ENCODE data around the gene CACTIN.
"Not testable (repeated sequence)": the region's sequence is repeated elsewhere in the genome, so short reads cannot be mapped to it uniquely, and the experiment has no call there.

CACTIN gene

DNA sequence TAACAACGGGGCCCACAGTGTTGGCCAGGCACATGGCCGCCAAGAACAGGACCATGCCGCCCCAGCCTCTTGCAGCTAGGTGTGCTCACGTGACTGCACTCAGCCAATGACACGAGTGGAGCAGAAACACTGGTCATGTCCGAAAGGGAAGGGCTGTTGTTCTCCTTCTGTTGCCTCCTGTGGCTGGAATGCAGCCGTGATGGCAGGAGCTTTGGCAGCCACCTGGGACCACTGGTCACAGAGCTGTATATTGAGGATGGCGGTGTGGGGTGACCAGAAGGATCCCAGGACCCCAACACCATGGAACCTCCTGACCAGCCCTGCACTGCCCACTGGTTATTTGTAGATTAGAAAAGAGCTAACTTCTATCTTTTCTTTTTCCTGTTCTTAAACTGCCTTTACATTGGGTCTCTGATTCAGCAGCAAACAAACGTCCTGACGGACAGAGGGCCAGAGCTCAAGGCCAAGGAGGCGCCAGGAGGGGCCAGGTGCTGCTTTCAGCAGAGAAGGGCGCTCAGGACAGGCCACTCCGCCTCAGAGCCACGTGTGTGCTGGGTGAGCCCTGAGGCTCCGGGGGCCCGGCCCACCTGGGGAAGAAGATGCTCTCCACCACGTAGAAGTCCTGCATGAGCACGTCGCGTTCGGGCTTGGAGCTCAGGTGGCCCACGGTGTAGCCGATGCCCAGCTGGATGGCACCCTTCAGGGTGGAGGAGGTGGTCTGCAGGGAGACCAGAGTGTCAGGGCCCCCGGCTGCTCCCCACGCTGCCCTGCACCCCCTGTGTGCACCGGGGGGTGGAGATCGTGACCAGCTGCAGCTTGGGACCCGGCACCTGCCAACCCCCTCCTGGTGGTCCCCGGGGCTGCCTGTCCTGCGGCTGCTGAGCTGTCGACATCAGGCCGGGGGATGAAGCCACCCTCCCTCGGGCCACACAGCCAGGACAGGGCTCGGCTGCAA, 35.0 kb upstream of the CACTIN start:
- no peak for DNase-seq

DNA sequence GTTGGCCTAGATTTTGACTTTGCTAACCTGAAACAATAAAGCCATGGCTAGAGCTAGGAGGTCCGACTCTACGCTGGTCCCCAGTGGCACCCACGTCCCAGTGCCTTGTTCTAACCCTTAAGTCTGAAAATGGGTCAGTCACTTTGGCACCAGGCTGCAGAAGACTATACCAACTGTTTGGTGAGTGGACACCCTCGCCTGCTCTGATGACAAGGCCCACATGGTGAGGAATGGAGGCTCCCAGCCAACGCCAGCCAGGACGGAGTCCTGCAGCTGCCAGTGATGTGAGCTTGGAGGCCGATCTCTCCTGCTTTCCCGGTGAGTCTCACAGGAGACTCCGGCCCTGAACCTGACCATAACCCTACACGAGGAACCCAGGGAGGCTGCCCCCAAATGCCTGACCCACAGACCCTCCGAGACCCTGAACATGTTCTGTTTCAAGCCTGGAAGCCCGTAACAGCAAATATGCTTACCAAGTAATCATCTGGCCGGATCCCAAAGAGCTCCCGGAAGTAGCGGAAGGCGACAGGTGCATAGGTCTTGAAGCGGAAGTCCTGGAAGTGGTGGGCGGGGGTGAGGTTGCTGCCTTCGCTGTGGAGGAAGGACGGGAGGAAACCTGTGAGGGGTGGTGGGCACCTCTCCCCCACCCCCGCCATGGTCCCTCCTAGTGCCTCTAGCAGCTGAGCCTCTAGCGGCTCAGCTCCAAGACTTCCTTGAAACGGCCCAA, 34.1 kb upstream of the CACTIN start:
- no peak for DNase-seq

DNA sequence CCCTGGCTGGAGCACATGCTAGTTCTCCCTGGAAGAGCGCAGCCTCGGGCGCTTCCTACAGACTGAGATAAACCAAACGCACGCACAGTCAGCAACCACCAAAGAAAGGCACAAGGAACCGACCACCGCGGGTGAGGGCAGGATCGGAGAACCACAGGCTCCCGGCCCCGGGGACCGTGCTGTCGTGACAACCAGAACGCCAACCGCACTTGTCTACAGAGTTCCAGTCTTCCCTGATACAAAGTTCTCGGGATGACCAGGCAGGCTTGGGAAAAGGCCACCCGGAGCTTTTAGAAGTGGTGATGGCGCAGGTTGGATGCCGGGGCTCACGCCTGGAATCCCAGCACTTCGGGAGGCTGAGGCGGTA, 33.1 kb upstream of the CACTIN start:
- DNase-seq: no peak

DNA sequence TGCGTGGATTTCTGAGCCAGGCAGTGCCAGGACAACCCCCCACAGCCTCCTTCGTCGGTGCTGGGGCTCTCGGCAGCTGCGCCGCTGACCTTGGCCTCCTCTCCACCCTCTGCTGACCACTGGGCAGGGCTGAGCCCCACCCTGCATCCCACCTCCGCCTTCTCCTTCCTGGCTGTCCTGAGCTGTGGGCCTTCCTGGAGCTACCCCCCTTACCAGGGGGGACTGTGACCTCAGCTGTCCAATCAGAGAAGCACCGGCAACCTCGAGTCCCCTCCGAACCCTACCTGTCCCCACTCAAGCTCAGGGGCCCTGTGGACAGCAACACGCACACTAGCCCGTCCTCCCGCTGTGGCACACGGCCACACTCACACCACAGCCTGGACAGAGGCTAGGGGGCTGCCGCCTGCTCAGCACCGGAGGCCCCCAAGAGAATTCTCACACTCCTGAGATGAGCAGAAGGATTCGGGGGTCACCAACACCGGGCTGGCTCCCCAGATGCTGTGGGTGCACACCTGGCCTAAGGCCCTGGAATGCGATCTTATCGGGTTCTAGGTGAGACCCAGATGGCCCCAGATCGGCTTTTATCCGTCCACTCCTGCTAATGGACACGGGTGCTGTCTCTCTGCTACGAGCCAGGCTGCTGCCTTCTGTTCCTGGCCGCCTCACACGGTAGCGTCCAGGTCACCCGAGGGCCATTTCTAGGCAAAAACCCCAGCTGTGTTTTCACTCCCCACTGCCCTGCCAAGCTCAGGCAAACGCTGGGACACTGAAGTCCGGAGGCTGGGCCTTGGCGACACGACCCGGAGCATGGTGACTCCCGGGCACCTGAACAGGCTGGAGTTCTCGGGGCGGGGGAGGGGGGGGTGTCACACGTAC, 32.5 kb upstream of the CACTIN start:
- no peak for DNase-seq

DNA sequence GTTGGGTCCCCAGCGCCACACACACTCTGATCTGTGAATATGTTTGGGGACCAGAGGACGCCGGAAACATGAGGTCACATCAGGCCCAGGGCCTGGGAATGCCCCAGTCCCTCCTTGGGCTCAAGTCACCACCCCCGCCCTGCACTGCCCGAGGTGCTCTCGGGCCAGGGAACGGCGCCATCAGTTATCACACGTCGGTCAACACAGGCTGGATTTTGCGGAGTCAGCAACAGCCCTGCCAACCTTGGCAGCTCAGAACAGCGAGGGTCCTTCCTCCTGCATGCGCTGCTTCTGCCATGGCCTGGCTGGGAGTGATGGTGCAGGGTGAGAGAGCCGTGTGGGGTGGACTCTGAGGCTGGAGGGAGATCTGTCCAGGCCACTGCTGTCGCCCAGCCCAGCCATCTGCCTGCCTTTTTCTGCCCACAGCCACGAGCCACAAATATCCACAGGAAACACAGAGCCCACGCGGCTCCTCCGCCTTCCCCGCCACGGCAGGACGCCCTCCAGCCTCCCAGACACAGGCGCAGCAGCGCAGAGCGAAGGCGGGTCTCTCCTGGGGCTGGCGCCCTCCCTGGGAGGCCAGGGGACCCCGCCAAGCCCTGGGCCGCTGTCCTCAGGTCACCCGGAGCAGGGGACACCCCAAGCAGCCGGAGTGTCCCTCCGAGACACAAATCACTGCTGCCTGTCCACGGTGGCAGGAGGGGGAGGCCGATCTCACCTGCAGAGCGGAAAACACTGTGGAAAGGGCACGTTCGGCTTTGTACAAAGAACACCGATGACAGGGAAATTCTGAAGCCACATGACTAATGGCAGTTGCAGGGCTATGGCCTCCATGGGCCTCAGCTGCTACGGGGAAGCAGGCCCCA, 31.6 kb upstream of the CACTIN start:
- DNase-seq: no peak

DNA sequence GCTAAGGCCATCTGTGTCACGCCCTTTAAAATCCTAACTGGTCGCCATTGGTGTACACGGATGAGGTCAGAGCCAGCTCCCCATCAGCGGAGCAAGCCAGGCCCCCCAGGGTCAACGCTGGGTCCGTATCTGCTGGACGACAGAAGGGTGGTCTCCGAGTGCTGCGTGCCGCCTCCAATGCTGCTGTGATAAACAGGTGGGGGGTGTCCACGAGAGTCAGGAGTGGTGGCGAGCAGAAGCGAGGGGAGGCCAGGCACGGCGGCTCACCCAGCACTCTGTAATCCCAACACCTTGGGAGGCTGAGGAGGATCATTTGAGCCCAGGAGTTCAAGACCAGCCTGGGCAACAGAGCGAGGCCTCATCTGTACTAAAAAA, 30.8 kb upstream of the CACTIN start:
- DNase-seq: no peak

DNA sequence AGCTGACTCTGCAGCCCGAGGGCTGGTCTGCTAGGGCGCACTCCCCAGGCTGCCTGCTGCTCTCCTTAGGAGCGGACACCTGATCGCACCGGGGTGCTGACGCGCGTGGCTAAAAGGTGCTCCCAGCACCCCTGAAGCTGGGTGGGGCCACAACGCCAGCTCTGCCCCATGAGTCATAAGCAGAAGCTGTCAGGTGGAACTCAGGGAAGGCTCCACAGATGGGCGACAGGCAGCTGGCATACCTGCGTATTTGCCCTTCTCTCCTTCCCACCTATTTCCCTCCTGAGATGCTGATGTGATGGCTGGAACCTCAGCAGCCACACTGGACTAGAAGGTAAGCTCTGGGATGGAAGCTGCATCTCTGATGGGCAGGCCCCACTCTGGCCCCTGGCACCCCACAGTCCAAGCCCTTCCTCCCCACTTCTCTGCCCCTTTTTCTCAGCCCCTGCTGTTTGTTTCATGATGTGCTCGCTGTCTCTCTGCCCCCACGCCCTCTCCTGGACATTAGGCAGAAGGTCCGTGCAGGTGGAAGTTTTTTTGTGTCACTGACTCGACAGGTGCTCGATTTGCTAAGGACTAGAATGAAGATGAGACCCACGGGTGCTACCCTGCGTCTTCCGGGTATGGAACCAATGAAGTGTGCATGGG, 30.3 kb upstream of the CACTIN start:
- no peak for DNase-seq

DNA sequence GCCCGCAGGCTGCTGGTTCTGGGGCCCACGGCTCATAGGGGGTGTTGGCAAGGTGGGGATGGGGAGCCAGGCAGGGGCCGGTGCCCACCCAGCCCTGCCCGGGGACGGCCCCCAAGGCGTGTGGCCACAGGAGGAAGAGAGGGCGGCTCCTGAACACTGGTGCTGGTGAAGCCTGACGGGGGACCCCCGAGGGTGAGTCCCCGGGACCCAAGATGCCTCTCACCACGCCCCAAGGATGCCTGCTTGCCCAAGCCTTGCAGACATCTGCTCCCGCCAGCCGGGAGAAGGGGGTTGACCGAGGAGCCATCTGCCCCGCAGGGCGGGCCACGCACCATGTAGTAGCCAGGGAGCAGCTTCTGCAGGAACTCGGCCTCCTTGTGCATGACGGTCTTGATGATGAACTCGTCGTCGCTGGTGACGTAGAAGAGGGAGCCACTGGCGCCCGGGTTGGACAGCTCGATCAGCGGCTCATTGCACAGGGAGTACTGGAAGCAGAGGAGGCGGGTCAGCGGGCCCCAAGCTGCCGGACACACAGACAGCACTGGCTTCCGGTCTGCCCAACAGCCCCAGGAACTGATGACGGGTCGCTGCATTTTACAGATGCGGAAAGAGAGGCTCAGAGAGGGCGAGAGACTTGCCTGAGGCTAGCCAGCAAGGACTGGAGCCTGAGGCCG, 29.6 kb upstream of the CACTIN start:
- DNase-seq: no peak

DNA sequence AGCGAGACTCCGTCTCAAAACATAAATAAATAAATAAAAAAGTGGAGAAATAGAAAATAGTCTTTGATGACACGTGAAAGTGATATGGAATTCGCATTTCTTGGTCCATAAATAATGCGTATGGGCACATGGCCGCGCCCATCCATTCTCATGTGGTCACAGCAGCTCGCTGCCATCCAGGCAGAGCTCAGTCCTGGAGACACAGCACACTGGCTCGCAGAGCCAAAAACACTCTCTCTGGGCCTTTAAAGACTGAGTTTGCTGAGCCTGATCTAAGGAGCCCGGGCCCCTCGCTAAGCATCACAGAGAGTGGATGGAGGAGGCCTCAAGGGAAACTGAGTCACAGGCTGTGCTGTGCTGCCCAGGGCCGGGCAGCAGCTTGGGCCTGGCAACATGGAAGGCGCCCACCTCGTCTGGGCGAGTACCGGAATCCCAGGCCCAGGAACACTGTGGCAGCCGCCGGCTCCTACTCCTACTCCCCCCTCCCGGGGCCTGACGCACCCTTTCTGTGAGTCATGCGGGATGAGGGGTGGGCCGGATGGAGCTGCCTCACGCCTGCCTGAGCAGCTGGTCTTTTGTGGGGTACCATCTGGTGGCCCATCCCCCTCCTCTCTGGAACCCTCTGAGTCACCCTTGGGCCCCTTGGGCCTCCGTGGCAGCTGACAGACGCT, 28.9 kb upstream of the CACTIN start:
- DNase-seq: no peak

DNA sequence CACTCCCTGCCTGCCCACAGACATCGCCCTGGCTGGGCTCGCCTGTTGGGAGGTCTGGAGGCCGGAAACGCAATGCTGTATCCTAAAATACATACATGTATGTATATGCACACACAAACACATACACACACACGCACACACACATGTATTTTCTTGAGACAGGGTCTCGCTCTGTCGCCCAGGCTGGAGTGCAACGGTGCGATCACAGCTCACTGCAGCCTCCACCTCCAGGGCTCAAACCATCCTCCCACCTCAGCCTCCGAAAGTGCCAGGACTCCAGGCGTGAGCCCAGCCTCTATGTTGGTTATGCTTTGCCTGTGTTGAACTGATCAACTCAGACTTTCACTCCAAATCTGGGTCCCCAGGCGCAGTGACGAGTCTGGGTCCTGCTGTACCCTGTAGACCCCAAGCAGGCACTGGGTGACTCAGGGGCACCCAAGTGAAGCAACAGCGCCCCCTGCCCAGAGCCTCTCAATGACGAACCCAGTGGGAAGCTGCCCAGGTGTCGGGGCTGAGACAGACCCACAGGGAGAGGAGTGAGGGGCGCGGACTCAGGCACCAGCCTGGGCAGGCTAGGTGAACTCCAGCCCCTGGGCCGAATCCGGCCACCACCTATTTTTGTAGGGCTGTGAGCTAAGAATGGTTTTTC, 27.4 kb upstream of the CACTIN start:
- DNase-seq: no peak

DNA sequence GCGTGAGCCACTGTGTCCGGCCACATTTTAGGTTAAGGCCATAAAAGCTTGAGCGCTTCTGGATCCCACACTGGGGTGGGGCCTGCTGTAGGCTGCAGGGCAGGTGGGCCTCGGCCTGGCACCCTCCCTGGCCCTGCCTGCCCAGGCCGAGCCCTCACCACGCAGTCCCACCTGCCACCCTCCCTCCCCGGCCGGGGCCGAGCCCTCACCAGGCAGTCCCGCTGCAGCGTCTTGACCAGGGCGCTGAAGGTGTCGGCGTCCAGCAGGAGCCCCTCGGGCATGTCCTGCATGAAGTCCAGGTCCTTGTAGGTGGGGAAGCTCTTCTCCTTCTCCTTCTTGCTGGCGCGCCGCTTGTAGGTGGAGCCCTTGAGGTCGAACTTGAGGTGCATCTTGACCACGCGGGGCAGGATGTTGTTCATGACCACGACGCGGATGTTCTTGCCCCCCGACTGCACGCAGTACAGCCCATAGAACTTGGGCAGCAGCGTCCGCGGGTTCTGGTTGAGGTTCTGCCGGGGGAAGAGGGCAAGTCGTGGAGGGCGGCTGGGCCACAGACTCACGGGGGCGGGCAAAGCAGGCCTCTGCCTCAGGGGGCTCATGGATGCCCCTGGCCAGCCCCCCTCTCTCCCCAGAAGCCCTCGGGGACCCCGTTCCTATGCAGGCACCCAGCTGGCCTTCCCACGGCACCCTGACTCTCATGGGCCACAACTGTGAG, 26.6 kb upstream of the CACTIN start:
- no peak for DNase-seq

DNA sequence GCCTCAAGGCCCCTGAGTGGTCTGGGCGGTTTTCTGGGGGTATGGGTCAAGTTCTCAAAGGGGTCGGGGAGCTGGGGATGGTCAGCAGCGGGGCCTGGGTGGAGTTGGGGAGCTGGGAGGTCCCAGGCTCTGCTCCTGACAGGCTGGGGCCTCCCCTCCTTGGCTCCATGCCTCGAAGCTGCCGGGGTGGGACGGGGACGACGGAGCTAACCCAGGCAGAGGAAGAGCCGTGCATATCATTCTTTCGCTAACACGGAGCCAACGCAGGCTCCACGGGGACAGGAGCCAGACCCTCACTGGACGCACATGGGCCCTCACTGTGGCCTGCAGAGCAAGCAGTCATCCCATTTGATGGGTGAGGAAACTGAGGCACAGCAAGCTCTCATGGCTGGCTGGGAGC, 25.8 kb upstream of the CACTIN start:
- DNase-seq: no peak

DNA sequence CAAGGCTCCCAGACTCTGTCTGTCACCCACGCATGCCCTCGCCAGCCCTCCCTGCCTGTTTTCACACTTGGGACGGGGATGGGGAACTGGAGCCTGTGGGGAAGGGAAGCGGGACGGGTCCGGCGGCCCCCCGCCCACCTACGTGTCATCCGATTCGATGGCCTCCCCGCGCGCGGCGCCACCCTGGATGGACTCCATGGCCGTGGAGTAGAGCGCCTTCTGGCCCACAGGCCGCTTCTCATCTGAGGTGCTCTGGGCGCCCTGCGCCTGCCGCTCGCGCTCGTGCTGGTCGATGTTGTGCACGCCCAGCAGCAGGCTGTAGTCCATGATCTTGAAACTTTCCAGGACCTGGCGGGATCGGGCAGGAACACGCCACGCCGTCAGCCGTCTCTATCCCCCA, 25.1 kb upstream of the CACTIN start:
- DNase-seq: no peak

DNA sequence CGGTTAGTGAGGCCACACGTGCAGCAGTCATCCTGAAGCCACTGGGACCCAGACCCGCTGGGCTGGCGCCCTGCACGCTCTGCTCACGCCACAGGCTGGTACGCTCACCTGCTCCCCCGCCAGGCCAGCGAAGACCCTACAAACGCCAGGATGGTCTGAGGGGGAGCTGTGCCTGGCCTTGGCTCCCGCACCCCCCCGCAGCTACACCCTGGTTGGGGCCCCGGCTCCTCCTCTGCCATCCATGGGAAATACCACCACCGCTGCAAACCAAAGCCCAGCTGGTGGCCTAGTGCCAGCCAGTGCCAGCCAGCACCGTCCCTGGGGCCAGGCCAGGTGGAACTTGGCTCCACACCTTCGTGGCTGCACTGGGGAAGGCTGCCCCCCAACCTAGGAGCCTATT, 23.3 kb upstream of the CACTIN start:
- DNase-seq: no peak

DNA sequence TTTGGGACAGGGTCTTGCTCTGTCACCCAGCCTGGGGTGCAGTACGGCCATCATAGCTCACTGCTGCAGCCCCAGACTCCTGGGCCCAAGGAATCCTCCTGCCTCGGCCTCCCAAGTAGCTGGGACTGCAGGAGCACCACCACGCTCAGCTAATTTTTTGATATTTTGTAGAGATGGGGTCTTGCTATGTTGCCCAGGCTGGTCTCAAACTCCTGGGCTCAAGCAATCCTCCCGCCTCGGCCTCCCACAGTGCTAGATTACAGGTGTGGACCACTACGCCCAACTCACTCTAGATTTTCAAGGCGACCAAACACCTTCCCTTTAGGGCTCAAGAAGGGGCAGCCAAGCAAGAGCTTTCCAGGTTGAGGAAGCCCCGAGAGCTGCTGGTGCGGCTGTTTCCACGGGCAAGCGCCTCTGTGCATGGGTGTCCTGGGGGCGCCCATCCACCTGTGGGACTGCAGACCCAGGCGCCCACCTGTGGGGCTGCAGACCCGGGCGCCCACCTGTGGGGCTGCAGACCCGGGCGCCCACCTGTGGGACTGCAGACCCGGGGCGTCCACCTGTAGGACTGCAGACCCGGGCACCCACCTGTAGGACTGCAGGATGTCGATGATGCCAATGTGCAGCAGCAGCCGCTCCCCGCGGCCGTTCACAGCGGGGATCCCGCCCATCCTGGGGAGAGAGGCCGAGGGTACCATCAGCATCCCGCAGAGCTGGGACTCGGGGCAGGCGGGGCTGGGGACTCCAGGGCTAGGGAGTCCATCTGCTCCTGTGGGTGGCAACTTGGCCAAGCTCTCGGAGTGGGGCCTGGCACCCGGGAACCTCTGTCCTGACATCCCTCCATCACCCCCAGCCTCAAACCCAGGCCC, 21.7 kb upstream of the CACTIN start:
- DNase-seq: no peak

DNA sequence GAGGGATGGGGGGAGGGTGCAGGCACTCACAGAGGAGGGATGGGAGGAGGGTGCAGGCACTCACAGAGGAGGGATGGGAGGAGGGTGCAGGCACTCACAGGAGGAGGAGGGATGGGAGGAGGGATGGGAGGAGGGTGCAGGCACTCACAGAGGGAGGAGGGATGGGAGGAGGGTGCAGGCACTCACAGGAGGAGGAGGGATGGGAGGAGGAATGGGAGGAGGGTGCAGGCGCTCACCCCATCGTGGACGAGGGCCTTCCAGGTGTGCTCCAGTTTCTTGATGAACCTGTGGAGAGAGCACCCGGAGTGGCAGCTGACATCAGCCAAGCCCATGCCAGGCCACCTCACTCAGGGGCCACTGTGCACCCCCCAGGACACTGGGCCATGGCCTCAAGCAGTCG, 20.5 kb upstream of the CACTIN start:
- DNase-seq: not testable (repeated sequence)

DNA sequence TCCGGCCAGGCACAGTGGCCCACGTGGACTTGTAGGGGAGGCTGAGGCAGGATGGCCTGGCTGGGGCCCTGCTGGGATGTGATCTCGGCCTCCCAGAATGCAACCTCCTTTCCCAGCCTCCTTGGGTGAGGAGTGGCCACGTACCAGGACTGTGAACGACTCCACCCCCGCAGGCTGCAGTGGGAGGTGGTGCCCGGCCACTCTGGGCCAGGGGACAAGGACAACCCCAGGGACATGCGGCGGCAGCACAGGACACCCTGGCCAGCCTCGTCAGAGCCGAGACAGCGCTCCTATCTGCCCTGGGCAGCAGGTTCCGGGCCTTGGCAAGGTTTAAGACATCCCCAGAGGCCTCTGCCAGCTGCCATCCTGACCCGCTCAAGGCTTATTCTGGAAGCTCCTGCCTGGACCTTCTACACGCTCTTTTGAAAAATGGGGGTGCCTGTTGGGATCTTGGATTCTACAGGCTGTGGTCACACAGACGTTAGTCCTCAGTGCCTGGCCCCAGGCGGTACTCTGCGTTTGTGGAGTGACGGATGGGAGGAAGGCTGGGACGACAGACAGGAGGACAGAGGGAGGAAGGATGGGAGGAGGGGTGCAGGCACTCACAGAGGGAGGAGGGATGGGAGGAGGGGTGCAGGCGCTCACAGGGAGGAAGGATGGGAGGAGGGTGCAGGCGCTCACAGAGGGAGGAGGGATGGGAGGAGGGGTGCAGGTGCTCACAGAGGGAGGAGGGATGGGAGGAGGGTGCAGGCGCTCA, 19.9 kb upstream of the CACTIN start:
- DNase-seq: no peak

DNA sequence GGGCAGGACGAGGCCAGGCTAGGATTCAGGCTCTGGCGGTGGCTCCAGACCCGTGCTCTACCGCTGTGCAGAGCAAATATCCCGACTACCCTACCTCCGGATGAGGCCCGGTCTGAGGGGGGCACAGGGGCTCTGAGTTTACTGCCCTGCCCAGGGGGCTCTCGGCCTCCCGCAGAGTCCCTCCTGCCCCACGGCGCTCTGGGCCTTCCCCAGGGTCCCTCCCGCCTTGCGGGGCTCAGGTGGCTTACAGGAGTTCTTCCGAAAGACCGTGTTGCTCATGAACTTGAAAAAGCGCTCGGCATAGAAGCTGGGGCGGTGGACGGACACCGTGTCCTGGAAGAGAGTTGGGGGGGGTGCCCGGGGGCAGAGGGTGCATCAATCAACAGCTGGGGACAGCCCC, 19.1 kb upstream of the CACTIN start:
- no peak for DNase-seq
